SH-SY5Y (cell line): ENCODE measurements around the gene TNFAIP3.

Experiments used
- GATA2 ChIP-seq: IDR thresholded peaks from 2 replicates; pipeline ENCODE4 v1.6.1; 2011; ENCODE audit warnings: mild to moderate bottlenecking, low read depth, low read length
- GATA3 ChIP-seq: IDR thresholded peaks from 2 replicates; pipeline ENCODE4 v1.6.1; 2011; ENCODE audit warnings: low read depth, mild to moderate bottlenecking, low read length, moderate library complexity

DNA sequence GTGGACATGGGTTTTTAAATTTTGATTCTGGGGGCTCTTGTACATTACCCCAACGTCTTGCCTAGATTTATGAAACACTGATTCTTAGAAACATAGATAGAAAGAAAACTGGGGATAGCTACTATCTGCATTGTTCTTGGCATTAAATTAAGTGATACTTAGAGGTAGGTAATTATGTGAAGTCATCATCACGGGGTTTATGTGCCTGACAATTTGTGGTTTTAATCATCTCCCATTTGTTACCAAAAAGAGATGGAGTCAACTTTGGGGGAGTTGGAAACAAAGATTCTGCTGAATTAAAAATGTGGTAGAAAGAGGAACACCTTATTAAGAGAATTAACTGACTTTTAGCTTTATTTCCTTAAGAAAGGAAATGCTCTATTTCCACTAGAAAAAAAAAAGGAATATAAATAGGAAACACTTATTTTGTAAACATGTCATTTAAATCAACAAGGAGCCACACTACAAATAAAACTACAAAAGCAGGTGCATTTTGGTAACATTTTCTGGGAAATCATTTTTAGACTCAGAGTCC is 5.6 kb downstream of the TNFAIP3 start:
- no peak for TF ChIP-seq GATA2
- no peak for TF ChIP-seq GATA3
